T-cell (primary cell): ENCODE results near the gene TRMT1L. TPM values are rescaled to one million over a fixed set of nuclear protein-coding genes. Genes with fewer than 3 reads are reported as not detected.

Source experiments
- ATAC-seq, 4 experiments: fragments of 200-7000 bp in 3 of 4; fragments of 150-1000 bp in 1 of 4; cut with Tn5 transposase; replicated peaks in 1 of 4; 1 replicate in 3 of 4; 2 replicates in 1 of 4; pipeline ENCODE4 v1.10.0; 2021; ENCODE audit warnings: moderate library complexity in 3 of 4, mild to moderate bottlenecking in 2 of 4, moderate number of reproducible peaks in 1 of 4
- CTCF ChIA-PET, 2 donors: fragments of 300-600 bp; sonication (Branson Sonifier 250); formaldehyde crosslinking; loops; one replicate each; lab custom pipeline; 2022; ENCODE audit warnings: antibody characterized with exemption in 2 of 2; lab: Charles Lee
- POLR2A ChIA-PET, 2 donors: fragments of 300-600 bp; sonication (Branson Sonifier 250); formaldehyde crosslinking; loops; one replicate each; lab custom pipeline; 2022; ENCODE audit warnings: antibody characterized with exemption in 2 of 2; lab: Charles Lee
- DNase-seq, 35 experiments: peaks; one replicate each; pipeline versions ENCODE4 v3.0.0 to v3.0.0-alpha.2; 2013 to 2023
- H3K27ac ChIP-seq: one replicate; pipeline ENCODE4 v1.5.1; 2013; ENCODE audit warnings: low read length
- H3K27me3 ChIP-seq, 2 experiments: replicated peaks in 1 of 2; 1 replicate in 1 of 2; 2 replicates in 1 of 2; pipeline versions ENCODE4 v1.6.1 to v1.7.0; 2013; ENCODE audit warnings: low read length in 1 of 2, mixed read lengths in 1 of 2; ENCODE audit not compliant: control insufficient read depth in 2 of 2, insufficient read depth in 2 of 2; ENCODE audit errors: extremely low read depth in 1 of 2
- H3K36me3 ChIP-seq, 2 donors: 1 replicate in 1 of 2; 2 replicates in 1 of 2; pipeline versions ENCODE4 v1.6.1 to v1.7.0; 2013; ENCODE audit warnings: low read length in 1 of 2; ENCODE audit not compliant: control insufficient read depth in 2 of 2, insufficient read depth in 1 of 2; ENCODE audit errors: extremely low read depth in 1 of 2
- H3K4me1 ChIP-seq, 2 experiments: 1 replicate in 1 of 2; 2 replicates in 1 of 2; pipeline versions ENCODE4 v1.6.1 to v1.7.0; 2013; ENCODE audit warnings: low read length in 2 of 2, mixed read lengths in 1 of 2; ENCODE audit not compliant: insufficient read depth in 2 of 2, control insufficient read depth in 1 of 2; ENCODE audit errors: extremely low read depth in 1 of 2
- H3K4me3 ChIP-seq, 2 donors: 1 replicate in 1 of 2; 2 replicates in 1 of 2; pipeline versions ENCODE4 v1.5.1 to v1.7.0; 2013; ENCODE audit warnings: mild to moderate bottlenecking in 2 of 2, low read length in 1 of 2, moderate library complexity in 1 of 2; ENCODE audit not compliant: control insufficient read depth in 1 of 2; ENCODE audit errors: extremely low read depth in 1 of 2
- H3K9me3 ChIP-seq: 2 replicates; pipeline ENCODE4 v1.7.0; 2013
- H3K27ac Mint-ChIP-seq, 2 donors: one replicate each; pipeline ENCODE4 v1.8.0; 2020 to 2021; ENCODE audit warnings: mild to moderate bottlenecking in 2 of 2, mixed read lengths in 2 of 2
- H3K27me3 Mint-ChIP-seq, 2 donors: one replicate each; pipeline ENCODE4 v1.8.0; 2021 to 2022; ENCODE audit warnings: mixed read lengths in 2 of 2
- H3K36me3 Mint-ChIP-seq: one replicate; pipeline ENCODE4 v1.8.0; 2021; ENCODE audit warnings: mixed read lengths
- H3K4me1 Mint-ChIP-seq, 3 donors: one replicate each; pipeline ENCODE4 v1.8.0; 2020 to 2022; ENCODE audit warnings: mixed read lengths in 3 of 3, mild to moderate bottlenecking in 1 of 3
- H3K4me3 Mint-ChIP-seq, 3 donors: one replicate each; pipeline ENCODE4 v1.8.0; 2020 to 2022; ENCODE audit warnings: mild to moderate bottlenecking in 3 of 3, mixed read lengths in 3 of 3, moderate library complexity in 3 of 3
- H3K9me3 Mint-ChIP-seq, 3 donors: one replicate each; pipeline ENCODE4 v1.8.0; 2020 to 2022; ENCODE audit warnings: mixed read lengths in 3 of 3
- WGBS: methylation state at CpG from one replicate; pipeline ENCODE4 v1.1.5; 2013; ENCODE audit warnings: missing lambda C conversion rate; ENCODE audit not compliant: insufficient coverage; 5-methylcytosine and 5-hydroxymethylcytosine counted together
- total RNA-seq, 35 experiments: library from RNA in 6 of 35; stranded (reverse) in 6 of 35; fragments of 120-200 nt in 1 of 35; gene quantifications; one replicate each; pipeline versions ENCODE4 v1.2.1 to v1.2.4 and lab custom pipeline; 2013 to 2026

TRMT1L gene
- total RNA-seq, 5 donors from 2014 or later (not counting 1 experiment from before 2014, with no cell fraction given) = 6.2 to 23.4 (median 22.1) TPM

DNA sequence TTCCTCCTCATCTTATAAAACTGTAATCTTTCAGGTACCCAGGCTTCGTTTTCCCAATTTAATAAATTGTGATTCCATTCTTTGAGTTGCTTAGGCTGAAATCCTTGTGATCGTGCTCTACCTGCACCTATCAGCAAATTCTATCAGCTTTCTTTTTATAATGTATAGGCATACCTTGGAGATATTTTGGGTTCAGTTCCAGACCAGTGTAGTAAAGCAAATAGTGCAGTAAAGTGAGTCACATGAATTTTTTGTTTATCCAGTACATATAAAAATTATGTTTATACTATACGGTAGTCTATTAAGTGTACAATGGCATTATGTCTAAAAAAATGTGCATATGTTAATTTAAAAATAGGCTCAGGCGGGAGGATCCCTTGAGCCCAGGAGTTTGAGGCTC lies 5.7 kb upstream of the TRMT1L start:
- Mint-ChIP-seq H3K4me3 (no peak overlapping the region), H3K4me1 (peaks cover 17 to 21% (median 20%) of the 10 kb centered on the region in 3 donors), H3K36me3 (peaks cover 47% of the 10 kb centered on the region), H3K9me3 (no peaks in the 10 kb centered on the region), H3K27ac (no peak overlapping the region), H3K27me3 (no peaks in the 10 kb centered on the region)
- Histone ChIP-seq H3K4me3 (no peak overlapping the region), H3K27me3 (no peaks in the 10 kb centered on the region), H3K9me3 (no peaks in the 10 kb centered on the region), H3K4me1 (peaks cover 4 to 7% of the 10 kb centered on the region in 2 experiments), H3K36me3 (peaks cover 0 to 6% of the 10 kb centered on the region in 2 donors), H3K27ac (no peak overlapping the region)
- CTCF ChIA-PET = no interaction called here
- DNase-seq (no peak), ATAC-seq (no peak)
- POLR2A ChIA-PET = no interaction called here
- no CpG with 5 or more reads among the region's 4 CpGs for whole genome bisulfite sequencing

DNA sequence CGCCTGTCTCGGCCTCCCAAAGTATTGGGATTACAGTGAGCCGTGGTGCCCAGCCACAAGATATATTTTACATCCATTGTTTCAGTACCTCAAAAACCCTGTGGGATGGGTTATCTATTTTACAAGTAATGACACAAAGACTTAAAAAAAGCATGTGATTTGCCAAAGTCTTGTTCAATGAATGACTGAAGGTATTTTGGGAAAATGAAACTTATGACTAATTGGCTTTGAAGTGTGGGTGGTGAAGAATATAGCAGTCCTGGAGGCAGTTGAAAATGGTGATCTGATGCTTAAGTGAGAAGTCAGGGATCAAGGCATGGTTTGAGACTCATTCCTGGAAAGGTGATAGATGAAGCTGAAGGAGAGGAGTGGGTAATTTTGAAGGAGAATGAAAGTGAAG lies 3.2 kb upstream of the TRMT1L start:
- DNase-seq (no peak), ATAC-seq (no peak)
- Mint-ChIP-seq H3K27ac (no peak overlapping the region), H3K4me3 (no peak overlapping the region), H3K27me3 (no peaks in the 10 kb centered on the region), H3K4me1 (peaks cover 31 to 32% (median 31%) of the 10 kb centered on the region in 3 donors), H3K36me3 (peaks cover 29% of the 10 kb centered on the region), H3K9me3 (no peaks in the 10 kb centered on the region)
- Histone ChIP-seq H3K9me3 (no peaks in the 10 kb centered on the region), H3K27ac (no peak overlapping the region), H3K4me1 (peaks cover 11 to 16% of the 10 kb centered on the region in 2 experiments), H3K4me3 (no peak overlapping the region), H3K36me3 (no peaks in the 10 kb centered on the region), H3K27me3 (no peaks in the 10 kb centered on the region)
- POLR2A ChIA-PET = no interaction called here
- CTCF ChIA-PET = interaction anchor here in 1 of 2 donors (0.6 to 1.6 kb wide), 2 partner anchors 114 to 521 kb away, joined by 3 to 11 read pairs; no protein-coding TSS in a partner anchor
- no CpG with 5 or more reads among the region's 3 CpGs for WGBS

DNA sequence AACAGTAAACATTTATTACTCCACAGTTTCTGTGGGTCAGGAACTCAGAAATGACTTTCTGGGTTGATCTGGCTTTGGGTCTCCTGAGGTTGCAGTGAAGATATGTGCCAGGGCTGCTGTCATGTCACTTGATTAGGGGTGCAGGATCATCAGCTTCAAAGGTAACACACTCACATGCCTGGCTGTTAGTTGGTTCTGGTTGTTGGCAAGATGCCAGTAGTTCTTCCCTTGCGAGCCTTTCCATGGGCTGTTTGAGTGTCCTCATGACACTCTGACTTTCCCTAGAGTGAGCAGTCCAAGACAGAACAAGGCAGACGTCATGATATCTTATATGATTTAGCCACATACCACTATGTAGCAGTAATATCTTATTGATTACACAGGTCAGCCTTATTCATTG lies 2.0 kb upstream of the TRMT1L start:
- H3K27me3 Mint-ChIP-seq = no peaks in the 10 kb centered on the region
- no peak for DNase-seq
- POLR2A ChIA-PET = interaction anchor here (0.6 to 2.1 kb wide), 6 partner anchors 11 to 187 kb away, joined by 4 to 15 read pairs (median 6); partner anchors contain the start of gene IVNS1ABP (in 1 of the 2)

DNA sequence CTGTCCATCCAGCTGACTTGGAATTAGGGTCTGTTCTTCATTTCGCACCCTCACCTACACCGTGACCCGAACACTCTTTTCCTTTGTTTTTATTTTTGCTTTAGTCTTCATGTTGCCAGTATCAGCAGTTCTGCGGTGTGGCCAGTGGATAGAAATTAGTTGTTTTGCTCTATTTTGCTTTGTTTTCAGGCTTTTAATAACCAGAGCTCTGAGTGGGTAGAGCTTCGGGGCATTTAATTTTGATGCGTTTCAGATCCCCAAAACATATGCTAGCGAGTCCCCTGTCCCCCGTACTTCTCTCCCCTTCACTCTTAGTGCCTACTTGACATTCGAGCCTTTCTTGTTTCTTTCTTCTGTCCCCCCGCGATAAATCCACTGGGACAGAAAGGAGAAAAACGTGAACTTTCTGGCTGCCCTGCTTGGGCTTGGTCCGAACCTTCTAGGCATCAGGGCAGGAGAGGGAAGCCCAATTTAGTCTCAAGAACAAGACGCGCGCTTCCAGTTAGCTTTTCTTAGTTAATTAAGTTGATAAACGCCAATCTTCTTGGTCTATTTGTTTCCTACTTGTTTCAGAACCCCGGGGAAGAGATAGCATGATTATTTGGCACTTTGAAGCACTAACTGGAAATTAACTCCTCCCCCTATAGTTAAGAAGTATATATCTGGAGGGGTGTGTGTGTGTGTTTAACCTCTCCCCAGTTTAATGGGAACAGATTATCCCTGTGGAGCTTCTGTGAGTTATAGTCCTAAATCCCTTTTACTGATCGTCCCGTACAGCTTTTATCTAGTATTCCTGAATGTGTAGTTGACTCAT lies 1.1 kb upstream of the TRMT1L start:
- Mint-ChIP-seq H3K27me3 (no peaks in the 10 kb centered on the region), H3K4me1 (peaks cover 43 to 46% (median 45%) of the 10 kb centered on the region in 3 donors), H3K9me3 (no peaks in the 10 kb centered on the region), H3K36me3 (peaks cover 15% of the 10 kb centered on the region), H3K4me3 (peak overlapping the region; percentile 98 to 100 (median 98)), H3K27ac (peak overlapping the region; percentile 97 to 99)
- 0% methylated on average over 5 of the region's 20 CpGs for WGBS
- ATAC-seq (no peak), DNase-seq (peak in 2 of 35 experiments; percentile 10 to 18)
- Histone ChIP-seq H3K4me3 (peak overlapping the region; percentile 97 to 99), H3K36me3 (no peaks in the 10 kb centered on the region), H3K9me3 (no peaks in the 10 kb centered on the region), H3K4me1 (peaks cover 11 to 25% of the 10 kb centered on the region in 2 experiments), H3K27ac (peak overlapping the region; percentile 99), H3K27me3 (no peaks in the 10 kb centered on the region)
- ChIA-PET CTCF (interaction anchor here (0.5 to 3.9 kb wide), 9 partner anchors 10 to 784 kb away, joined by 3 to 28 read pairs (median 3); no protein-coding TSS in a partner anchor), POLR2A (interaction anchor here (0.7 to 2.1 kb wide), 3 partner anchors 109 to 160 kb away, joined by 4 to 15 read pairs (median 7); partner anchors contain the start of gene IVNS1ABP (in 1 of the 2))

More for the DNA sequence above, 2.0 kb upstream of the TRMT1L start:
- no peaks in the 10 kb centered on the region for H3K36me3 ChIP-seq
- H3K4me1 ChIP-seq = peaks cover 11 to 22% of the 10 kb centered on the region in 2 experiments
- no peak overlapping the region for H3K4me3 ChIP-seq
- WGBS = 90% methylated on average over 1 of the region's 2 CpGs
- ATAC-seq = no peak
- H3K9me3 ChIP-seq = no peaks in the 10 kb centered on the region
- Mint-ChIP-seq H3K36me3 (peaks cover 19% of the 10 kb centered on the region), H3K4me1 (peaks cover 33 to 38% (median 38%) of the 10 kb centered on the region in 3 donors), H3K9me3 (no peaks in the 10 kb centered on the region), H3K4me3 (peak overlapping the region; percentile 39 to 100 (median 44)), H3K27ac (no peak overlapping the region)
- CTCF ChIA-PET = interaction anchor here (0.6 to 3.9 kb wide), 10 partner anchors 11 to 1914 kb away, joined by 3 to 28 read pairs (median 4); partner anchors contain the start of gene NIBAN1 (in 1 of the 2)
- H3K27ac ChIP-seq = no peak overlapping the region
- H3K27me3 ChIP-seq = no peaks in the 10 kb centered on the region

DNA sequence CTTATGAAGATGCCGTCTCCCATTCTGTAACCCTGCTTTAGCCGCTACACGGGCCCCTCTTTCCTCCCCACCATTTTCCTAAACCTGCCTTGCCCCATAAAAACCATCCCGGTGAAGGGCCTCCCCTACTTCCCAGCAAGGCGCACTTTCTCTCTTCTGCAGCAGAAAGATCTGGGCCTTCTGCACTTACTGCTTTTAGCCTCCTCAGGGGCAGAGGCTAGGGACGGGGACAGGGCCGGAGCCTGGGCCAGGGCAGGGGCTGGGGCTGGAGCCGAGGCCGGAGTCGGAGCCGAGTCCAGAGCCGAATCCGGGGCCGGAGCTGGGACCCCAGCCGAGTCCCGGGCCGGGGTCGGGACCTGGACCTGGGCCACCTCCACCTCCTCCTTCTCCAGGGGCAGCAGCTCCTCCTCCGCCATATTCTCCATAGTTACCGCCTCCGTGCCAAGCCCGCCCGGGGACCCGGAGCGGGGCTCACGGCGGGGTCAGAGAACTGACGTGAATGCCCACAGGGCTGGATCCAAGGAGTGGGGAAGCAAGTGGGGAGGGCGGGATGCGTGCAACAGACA lies 382 bp downstream of the TRMT1L start:
- H3K9me3 Mint-ChIP-seq = no peaks in the 10 kb centered on the region
- peaks cover 14% of the 10 kb centered on the region for H3K36me3 Mint-ChIP-seq
- H3K9me3 ChIP-seq = no peaks in the 10 kb centered on the region
- H3K4me3 Mint-ChIP-seq = peak overlapping the region; percentile 98 to 100 (median 98)
- 2% methylated on average over 14 of the region's 30 CpGs for WGBS
- H3K27ac ChIP-seq = peak overlapping the region; percentile 99
- H3K4me1 Mint-ChIP-seq = peaks cover 50 to 53% (median 52%) of the 10 kb centered on the region in 3 donors
- peak overlapping the region; percentile 97 to 99 for H3K4me3 ChIP-seq
- H3K27me3 Mint-ChIP-seq = no peaks in the 10 kb centered on the region
- ChIA-PET POLR2A (interaction anchor here (0.5 to 1.0 kb wide), 5 partner anchors 10 to 359 kb away, joined by 3 to 9 read pairs (median 4); partner anchors contain the start of gene RNF2 (in 1 of the 2)), CTCF (interaction anchor here in 1 of 2 donors (3.9 kb wide), 1 partner anchor 13 kb away, joined by 28 read pairs; no protein-coding TSS in a partner anchor)
- peaks cover 11 to 25% of the 10 kb centered on the region in 2 experiments for H3K4me1 ChIP-seq
- ATAC-seq = peak; percentile 36 to 41 (median 40)
- H3K36me3 ChIP-seq = no peaks in the 10 kb centered on the region
- DNase-seq = peak in 10 of 35 experiments; percentile 1 to 56 (median 11)
- H3K27me3 ChIP-seq = no peaks in the 10 kb centered on the region
- H3K27ac Mint-ChIP-seq = peak overlapping the region; percentile 95 to 99
